ENCODE data around the gene ESM1. TPM values are rescaled to one million over a fixed set of nuclear protein-coding genes. Genes with fewer than 3 reads are reported as not detected.
A peak's percentile ranks its signal among the peaks of the same experiment; 100 is the strongest.

Gene ESM1
- total RNA-seq, 2 experiments from 2014 or later: not detected

GRCh38 chr5:54996466-54996865 lies 11.1 kb upstream of the ESM1 start:
- no peak overlapping the region for H3K4me3 Mint-ChIP-seq

GRCh38 chr5:54995168-54995567 lies 9.8 kb upstream of the ESM1 start:
- Histone ChIP-seq H3K36me3 (ENCODE audit: insufficient read depth, low read length) (no peaks in the 10 kb centered on the region), H3K27ac (ENCODE audit: low read depth in 1 of 2, low read length in 2 of 2) (no peak overlapping the region), H3K4me3 (ENCODE audit: low read length) (no peak overlapping the region), H3K27me3 (ENCODE audit: control insufficient read depth in 1 of 2, insufficient read depth in 2 of 2, low read length in 2 of 2) (no peaks in the 10 kb centered on the region), H3K9me3 (ENCODE audit: control insufficient read depth in 1 of 2, insufficient read depth in 1 of 2, low read length in 2 of 2) (no peaks in the 10 kb centered on the region), H3K4me1 (ENCODE audit: insufficient read depth, low read length) (peaks cover 3% of the 10 kb centered on the region)
- TF ChIP-seq CTCF (IDR thresholded peaks at IDR 0.05): no peak
- no peaks in the 10 kb centered on the region for H3K36me3 Mint-ChIP-seq (ENCODE audit: low read depth)
- ATAC-seq (ENCODE audit: poor library complexity): no peak
- H3K27me3 Mint-ChIP-seq: no peaks in the 10 kb centered on the region
- no peak overlapping the region for H3K27ac Mint-ChIP-seq
- no peaks in the 10 kb centered on the region for H3K9me3 Mint-ChIP-seq
- POLR2A ChIA-PET: no interaction called here
- CTCF ChIA-PET: no interaction called here
- no peak overlapping the region for H3K4me3 Mint-ChIP-seq
- no peak for DNase-seq
- peaks cover 9% of the 10 kb centered on the region for H3K4me1 Mint-ChIP-seq (ENCODE audit: low read depth)
- intact Hi-C loops (cut with DNase I, micrococcal nuclease): no loop called here

More at GRCh38 chr5:54996466-54996865, 11.1 kb upstream of the ESM1 start:
- H3K27ac Mint-ChIP-seq: no peak overlapping the region
- no peak overlapping the region for H3K27ac ChIP-seq (ENCODE audit: low read depth in 1 of 2, low read length in 2 of 2)
- no peaks in the 10 kb centered on the region for H3K9me3 Mint-ChIP-seq
- ChIA-PET CTCF (no interaction called here), POLR2A (no interaction called here)
- H3K27me3 ChIP-seq (ENCODE audit: control insufficient read depth in 1 of 2, insufficient read depth in 2 of 2, low read length in 2 of 2): no peaks in the 10 kb centered on the region
- intact Hi-C loops (cut with DNase I, micrococcal nuclease): no loop called here
- ATAC-seq (ENCODE audit: poor library complexity) (no peak), DNase-seq (no peak)
- H3K36me3 Mint-ChIP-seq (ENCODE audit: low read depth): no peaks in the 10 kb centered on the region
- TF ChIP-seq CTCF (IDR thresholded peaks at IDR 0.05): no peak
- no peak overlapping the region for H3K4me3 ChIP-seq (ENCODE audit: low read length)
- H3K36me3 ChIP-seq (ENCODE audit: insufficient read depth, low read length): no peaks in the 10 kb centered on the region
- H3K4me1 ChIP-seq (ENCODE audit: insufficient read depth, low read length): no peaks in the 10 kb centered on the region
- peaks cover 2% of the 10 kb centered on the region for H3K4me1 Mint-ChIP-seq (ENCODE audit: low read depth)
- no peaks in the 10 kb centered on the region for H3K9me3 ChIP-seq (ENCODE audit: control insufficient read depth in 1 of 2, insufficient read depth in 1 of 2, low read length in 2 of 2)
- H3K27me3 Mint-ChIP-seq: no peaks in the 10 kb centered on the region

- no peaks in the 10 kb centered on the region for H3K27me3 Mint-ChIP-seq
- peaks cover 14% of the 10 kb centered on the region for H3K4me1 Mint-ChIP-seq (ENCODE audit: low read depth)
- DNase-seq (peak in 1 of 14 experiments; percentile 35), ATAC-seq (ENCODE audit: poor library complexity) (no peak)
- H3K9me3 Mint-ChIP-seq: no peaks in the 10 kb centered on the region
- Histone ChIP-seq H3K36me3 (ENCODE audit: insufficient read depth, low read length) (no peaks in the 10 kb centered on the region), H3K27me3 (ENCODE audit: control insufficient read depth in 1 of 2, insufficient read depth in 2 of 2, low read length in 2 of 2) (no peaks in the 10 kb centered on the region), H3K4me1 (ENCODE audit: insufficient read depth, low read length) (peaks cover 8% of the 10 kb centered on the region), H3K9me3 (ENCODE audit: control insufficient read depth in 1 of 2, insufficient read depth in 1 of 2, low read length in 2 of 2) (no peaks in the 10 kb centered on the region), H3K4me3 (ENCODE audit: low read length) (no peak overlapping the region), H3K27ac (ENCODE audit: low read depth in 1 of 2, low read length in 2 of 2) (no peak overlapping the region)
- intact Hi-C loops (cut with DNase I, micrococcal nuclease): no loop called here
- H3K27ac Mint-ChIP-seq: no peak overlapping the region
- ChIA-PET CTCF (no interaction called here), POLR2A (no interaction called here)
- no peak overlapping the region for H3K4me3 Mint-ChIP-seq
- no peak for TF ChIP-seq CTCF (IDR thresholded peaks at IDR 0.05)
- no peaks in the 10 kb centered on the region for H3K36me3 Mint-ChIP-seq (ENCODE audit: low read depth)
Measured at GRCh38 chr5:54994628-54995027, 9.2 kb upstream of the ESM1 start.

Data from CD4-positive, alpha-beta T cell (primary cell).